Mucosa of stomach (tissue), 1 donor: ENCODE data around the gene SMYD3.

Source experiments
- H3K27me3 ChIP-seq: one replicate; pipeline ENCODE4 v1.7.0; 2013; ENCODE audit warnings: mild to moderate bottlenecking, low read length; ENCODE audit not compliant: control insufficient read depth, insufficient read depth
- H3K36me3 ChIP-seq: one replicate; pipeline ENCODE4 v1.7.0; 2013; ENCODE audit warnings: low read length; ENCODE audit not compliant: control insufficient read depth, insufficient read depth
- H3K4me1 ChIP-seq: one replicate; pipeline ENCODE4 v1.7.0; 2013; ENCODE audit warnings: mild to moderate bottlenecking, low read length; ENCODE audit not compliant: control insufficient read depth, insufficient read depth
- H3K4me3 ChIP-seq: one replicate; pipeline ENCODE4 v1.7.0; 2013; ENCODE audit warnings: low read length
- H3K9ac ChIP-seq: one replicate; pipeline ENCODE4 v1.7.0; 2013; ENCODE audit warnings: mild to moderate bottlenecking, low read length, moderate library complexity
- H3K9me3 ChIP-seq: one replicate; pipeline ENCODE4 v1.7.0; 2013; ENCODE audit warnings: mild to moderate bottlenecking, low read length, moderate library complexity; ENCODE audit not compliant: control insufficient read depth
- donor health status: Pancreatic carcinoma.

Gene SMYD3

DNA sequence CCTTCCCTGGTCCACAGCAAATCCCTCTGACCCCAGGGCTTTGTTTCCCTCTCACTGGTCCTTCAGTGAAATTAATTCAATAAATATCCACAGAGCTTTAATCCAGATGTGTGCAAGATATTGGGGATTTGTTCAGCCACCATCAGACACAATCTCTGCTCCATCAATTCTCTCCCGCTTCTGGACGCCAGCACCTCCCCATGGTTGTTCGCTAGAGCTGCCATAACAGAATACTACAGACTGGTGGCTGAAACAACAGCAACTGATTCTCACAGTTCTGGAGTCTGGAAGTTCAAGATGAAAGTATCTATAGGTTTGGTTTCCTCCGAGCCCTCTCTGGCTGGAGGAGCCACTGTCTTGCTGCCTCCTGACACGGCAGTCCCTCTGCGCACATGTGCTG lies 303.9 kb downstream of the SMYD3 start:
- H3K36me3 ChIP-seq = no peaks in the 10 kb centered on the region
- no peak overlapping the region for H3K4me3 ChIP-seq
- H3K27me3 ChIP-seq = no peaks in the 10 kb centered on the region
- H3K9me3 ChIP-seq = no peaks in the 10 kb centered on the region
- no peak overlapping the region for H3K9ac ChIP-seq
- no peaks in the 10 kb centered on the region for H3K4me1 ChIP-seq

- Histone ChIP-seq H3K36me3 (no peaks in the 10 kb centered on the region), H3K4me1 (no peaks in the 10 kb centered on the region), H3K27me3 (no peaks in the 10 kb centered on the region), H3K9me3 (no peaks in the 10 kb centered on the region), H3K4me3 (no peak overlapping the region), H3K9ac (no peak overlapping the region)
These were observed 306.3 kb downstream of the SMYD3 start for GRCh38 chr1:246200738-246201137.

DNA sequence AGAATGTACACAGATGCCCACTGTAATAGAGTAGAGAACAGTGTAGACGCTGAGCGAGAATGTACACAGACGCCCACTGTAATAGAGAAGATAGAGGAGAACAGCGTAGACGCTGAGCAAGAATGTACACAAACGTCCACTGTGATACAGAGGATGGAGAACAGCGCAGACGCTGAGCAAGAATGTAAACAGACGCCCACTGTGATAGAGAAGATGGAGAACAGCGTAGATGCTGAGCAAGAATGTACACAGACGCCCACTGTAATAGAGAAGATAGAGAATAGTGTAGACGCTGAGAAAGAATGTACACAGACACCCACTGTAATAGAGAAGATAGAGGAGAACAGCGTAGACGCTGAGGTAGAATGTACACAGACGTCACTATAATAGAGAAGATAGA lies 306.9 kb downstream of the SMYD3 start:
- no peaks in the 10 kb centered on the region for H3K27me3 ChIP-seq
- H3K4me3 ChIP-seq = no peak overlapping the region
- no peaks in the 10 kb centered on the region for H3K36me3 ChIP-seq
- H3K4me1 ChIP-seq = no peaks in the 10 kb centered on the region
- H3K9ac ChIP-seq = no peak overlapping the region
- H3K9me3 ChIP-seq = no peaks in the 10 kb centered on the region

DNA sequence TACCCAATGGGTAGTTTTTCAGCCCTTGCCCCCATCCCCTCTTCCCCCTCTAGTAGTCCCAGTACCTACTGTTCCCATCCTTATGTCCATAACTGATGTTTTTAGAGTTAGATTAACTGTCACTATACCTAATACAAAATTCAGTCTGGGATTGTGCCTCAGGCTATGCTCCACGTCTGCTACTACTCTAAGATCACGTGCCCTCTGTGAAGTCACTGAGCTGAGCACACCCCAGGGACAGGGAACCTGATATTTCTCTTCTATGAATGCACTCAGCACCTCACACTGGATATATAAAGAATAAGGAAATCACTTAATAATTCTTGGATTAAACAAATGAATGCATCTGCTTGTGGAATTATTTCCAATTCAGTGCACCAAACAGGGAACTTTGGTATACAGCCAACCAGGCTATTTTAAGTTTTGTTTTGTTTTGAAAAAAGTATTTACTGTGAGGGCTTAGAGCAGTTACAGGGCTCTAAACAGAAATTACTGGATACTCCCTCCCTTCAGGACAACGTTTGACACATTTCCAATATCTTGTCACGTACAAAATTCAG lies 307.9 kb downstream of the SMYD3 start:
- Histone ChIP-seq H3K9ac (no peak overlapping the region), H3K4me3 (no peak overlapping the region), H3K9me3 (no peaks in the 10 kb centered on the region), H3K4me1 (no peaks in the 10 kb centered on the region), H3K36me3 (no peaks in the 10 kb centered on the region), H3K27me3 (no peaks in the 10 kb centered on the region)

DNA sequence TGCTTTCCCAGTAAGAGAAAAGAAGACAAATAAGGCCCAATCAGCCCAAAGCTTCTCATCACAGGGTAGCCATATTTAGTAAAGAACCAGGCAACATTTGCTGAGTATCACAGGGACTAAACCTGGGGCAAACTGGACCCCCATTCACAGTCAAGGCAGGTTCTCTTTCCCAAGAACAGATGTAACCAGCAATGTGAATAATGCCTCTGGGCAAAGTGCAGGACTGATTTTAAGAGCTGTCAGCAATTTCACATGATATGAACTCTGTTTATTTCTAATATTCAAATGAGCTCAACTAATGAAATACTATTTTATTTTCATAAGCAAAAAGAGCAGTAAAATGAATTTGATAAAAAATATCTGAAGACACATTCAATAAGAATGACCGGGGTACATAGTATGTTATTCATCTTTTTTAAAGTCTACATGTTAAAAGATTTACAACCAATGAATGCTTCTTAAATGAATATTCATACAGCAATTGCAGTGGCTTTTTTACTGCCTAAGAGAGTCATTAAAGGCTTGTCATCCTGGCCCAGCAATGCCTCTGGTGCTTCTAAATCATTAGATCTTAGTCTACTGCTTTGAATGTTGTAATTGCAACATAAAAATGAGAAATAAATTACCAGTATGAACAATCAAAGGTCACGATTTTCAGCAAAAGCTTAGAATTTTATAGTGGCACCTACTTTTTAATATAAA lies 308.8 kb downstream of the SMYD3 start:
- Histone ChIP-seq H3K36me3 (no peaks in the 10 kb centered on the region), H3K9me3 (no peaks in the 10 kb centered on the region), H3K9ac (no peak overlapping the region), H3K4me3 (no peak overlapping the region), H3K27me3 (no peaks in the 10 kb centered on the region), H3K4me1 (no peaks in the 10 kb centered on the region)

DNA sequence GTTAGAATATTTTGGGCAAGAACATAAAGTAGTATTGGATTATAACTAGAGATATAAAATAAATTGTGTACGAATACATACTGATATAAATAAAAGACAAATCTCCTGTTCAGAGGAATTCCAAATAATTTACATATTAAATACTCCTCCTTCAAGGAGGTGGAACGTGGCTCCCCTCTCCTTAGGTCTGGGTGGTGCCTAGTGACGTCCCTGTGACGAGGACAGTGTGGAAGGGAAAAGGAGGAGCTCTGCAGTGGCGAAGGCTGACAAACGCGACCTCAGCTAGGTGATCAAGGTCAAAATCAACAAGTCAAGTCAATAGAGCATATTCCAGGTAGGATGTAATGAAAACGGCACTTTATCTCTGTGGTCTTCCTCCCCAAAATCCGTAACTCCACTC lies 310.0 kb downstream of the SMYD3 start:
- H3K4me3 ChIP-seq = no peak overlapping the region
- no peak overlapping the region for H3K9ac ChIP-seq
- H3K4me1 ChIP-seq = no peaks in the 10 kb centered on the region
- H3K27me3 ChIP-seq = no peaks in the 10 kb centered on the region
- no peaks in the 10 kb centered on the region for H3K9me3 ChIP-seq
- H3K36me3 ChIP-seq = no peaks in the 10 kb centered on the region

- Histone ChIP-seq H3K27me3 (no peaks in the 10 kb centered on the region), H3K4me3 (no peak overlapping the region)
These were observed 311.8 kb downstream of the SMYD3 start for GRCh38 chr1:246195296-246195695.

DNA sequence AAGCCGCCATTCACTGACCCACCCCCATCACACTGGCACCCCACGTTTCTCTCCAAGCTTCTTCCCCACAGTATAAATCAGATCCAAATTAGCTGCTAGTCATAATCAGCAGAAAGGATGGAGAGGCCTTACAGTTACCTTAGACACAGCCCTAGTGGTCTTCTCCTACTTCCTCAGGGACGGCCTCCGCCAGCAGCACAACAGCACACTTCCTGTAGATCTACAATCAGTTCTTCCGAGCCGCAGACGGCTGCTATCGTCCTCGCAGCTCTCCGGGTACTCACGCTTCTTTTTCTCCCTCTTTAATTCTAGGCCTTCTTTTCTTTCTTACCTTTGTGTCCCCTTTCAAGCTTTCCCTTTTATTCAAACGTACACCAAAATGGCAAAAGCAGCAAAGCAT lies 313.5 kb downstream of the SMYD3 start:
- H3K36me3 ChIP-seq = no peaks in the 10 kb centered on the region
- H3K9me3 ChIP-seq = no peaks in the 10 kb centered on the region
- H3K4me3 ChIP-seq = no peak overlapping the region
- H3K27me3 ChIP-seq = no peaks in the 10 kb centered on the region
- H3K9ac ChIP-seq = no peak overlapping the region
- no peaks in the 10 kb centered on the region for H3K4me1 ChIP-seq

More at GRCh38 chr1:246195296-246195695, 311.8 kb downstream of the SMYD3 start:
- Histone ChIP-seq H3K4me1 (no peaks in the 10 kb centered on the region), H3K9ac (no peak overlapping the region), H3K9me3 (no peaks in the 10 kb centered on the region), H3K36me3 (no peaks in the 10 kb centered on the region)

- Histone ChIP-seq H3K9ac (no peak overlapping the region), H3K9me3 (no peaks in the 10 kb centered on the region), H3K4me3 (no peak overlapping the region), H3K36me3 (no peaks in the 10 kb centered on the region), H3K4me1 (no peaks in the 10 kb centered on the region), H3K27me3 (no peaks in the 10 kb centered on the region)
These were observed 318.0 kb downstream of the SMYD3 start for GRCh38 chr1:246189126-246189525.

GRCh38 chr1:246187834-246188372 lies 319.2 kb downstream of the SMYD3 start:
- Histone ChIP-seq H3K9me3 (no peaks in the 10 kb centered on the region), H3K4me1 (no peaks in the 10 kb centered on the region), H3K9ac (no peak overlapping the region)

GRCh38 chr1:246184503-246184902 lies 322.6 kb downstream of the SMYD3 start:
- Histone ChIP-seq H3K4me1 (no peaks in the 10 kb centered on the region), H3K9me3 (no peaks in the 10 kb centered on the region), H3K36me3 (no peaks in the 10 kb centered on the region), H3K9ac (no peak overlapping the region), H3K27me3 (no peaks in the 10 kb centered on the region), H3K4me3 (no peak overlapping the region)

More at GRCh38 chr1:246187834-246188372, 319.2 kb downstream of the SMYD3 start:
- H3K27me3 ChIP-seq = no peaks in the 10 kb centered on the region
- H3K36me3 ChIP-seq = no peaks in the 10 kb centered on the region
- H3K4me3 ChIP-seq = no peak overlapping the region

DNA sequence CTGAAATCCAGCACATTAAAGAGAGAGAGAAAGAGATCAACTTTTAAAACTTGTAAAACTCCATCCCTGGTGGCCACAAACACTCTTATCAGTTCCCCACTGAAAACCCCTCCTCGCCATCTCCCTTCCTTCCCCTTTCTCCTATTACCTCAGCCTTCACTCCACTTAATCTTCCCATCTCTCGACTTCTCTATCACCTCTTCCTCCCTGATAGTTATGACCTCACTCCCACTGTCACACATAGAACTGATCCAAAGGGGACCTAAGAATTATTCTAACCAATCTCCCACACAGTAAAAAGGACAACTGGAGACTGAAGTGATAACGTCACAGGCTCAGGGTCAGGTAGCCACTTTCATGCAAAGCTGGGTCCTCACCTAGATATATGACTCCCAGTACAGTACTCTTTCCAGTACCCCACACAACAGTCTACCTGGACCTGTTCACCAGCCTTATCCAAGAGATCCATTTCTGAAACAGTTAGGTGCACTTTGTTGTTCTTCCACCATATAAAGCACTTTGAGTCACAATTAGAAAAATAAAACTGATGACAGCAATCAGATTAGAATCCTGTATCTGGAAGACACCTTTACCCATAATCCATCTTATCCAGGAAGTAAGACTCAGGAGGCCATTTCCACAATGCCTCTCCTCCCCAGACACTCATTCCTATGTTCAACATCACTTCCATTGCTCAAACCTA lies 324.8 kb downstream of the SMYD3 start:
- H3K9me3 ChIP-seq = no peaks in the 10 kb centered on the region
- no peaks in the 10 kb centered on the region for H3K36me3 ChIP-seq
- no peak overlapping the region for H3K4me3 ChIP-seq
- H3K9ac ChIP-seq = no peak overlapping the region
- no peaks in the 10 kb centered on the region for H3K4me1 ChIP-seq
- no peaks in the 10 kb centered on the region for H3K27me3 ChIP-seq
